Measurements from ENCODE around the gene AP2A1.

DNA sequence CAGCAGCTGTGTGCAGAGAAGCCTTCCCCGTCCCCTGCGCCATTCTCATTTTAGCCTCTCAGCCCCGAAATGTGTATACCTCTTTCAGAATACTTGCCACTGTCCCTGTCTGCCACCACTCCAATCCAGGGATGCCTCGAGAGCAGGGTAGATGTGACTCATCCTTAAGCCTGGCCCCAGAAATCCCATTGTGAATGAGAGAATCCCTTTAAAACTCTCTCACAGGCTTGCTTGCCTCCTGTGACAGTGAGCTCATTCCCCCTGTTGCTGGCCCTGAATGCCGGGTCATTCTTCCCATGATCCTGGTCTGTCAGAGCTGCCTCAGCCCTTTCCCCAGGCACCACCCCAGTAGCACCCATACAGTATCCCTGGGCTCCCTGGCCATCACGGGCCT lies 9.6 kb downstream of the AP2A1 start:
- TF ChIP-seq EZH2 (IDR thresholded peaks at IDR 0.05; ENCODE audit: insufficient read depth, poor library complexity, severe bottlenecking): no peak
- no peak for TF ChIP-seq EZH2phosphoT487 (IDR thresholded peaks at IDR 0.05; ENCODE audit: insufficient read depth, low read depth)
